GM23248 (cell line): ENCODE results near the gene ALDH5A1. TPM values are rescaled to one million over a fixed set of nuclear protein-coding genes. Genes with fewer than 3 reads are reported as not detected.

Experiments
- DNase-seq: peaks from one replicate; pipeline ENCODE4 v3.0.0-alpha.2; 2015
- H2AFZ ChIP-seq: fragments of 200-600 bp; sonication (generic); 2 replicates; pipeline ENCODE4 v1.6.1; 2016; ENCODE audit warnings: antibody characterized with exemption
- H3F3A ChIP-seq: fragments of 200-600 bp; sonication (generic); 2 replicates; pipeline ENCODE4 v1.6.1; 2016; ENCODE audit warnings: mild to moderate bottlenecking, antibody characterized with exemption, mixed run types; ENCODE audit not compliant: insufficient read depth
- H3K27ac ChIP-seq: fragments of 200-600 bp; sonication (generic); 2 replicates; pipeline ENCODE4 v1.5.1; 2016; ENCODE audit warnings: mild to moderate bottlenecking
- H3K27me3 ChIP-seq: fragments of 200-600 bp; sonication (generic); replicated peaks from 2 replicates; pipeline ENCODE4 v1.6.1; 2016; ENCODE audit warnings: mild to moderate bottlenecking; ENCODE audit not compliant: insufficient read depth
- H3K36me3 ChIP-seq: fragments of 200-600 bp; sonication (generic); 2 replicates; pipeline ENCODE4 v1.6.1; 2016; ENCODE audit warnings: low read depth, mild to moderate bottlenecking
- H3K4me1 ChIP-seq: fragments of 200-600 bp; sonication (generic); 2 replicates; pipeline ENCODE4 v1.6.1; 2016; ENCODE audit warnings: mild to moderate bottlenecking; ENCODE audit not compliant: insufficient read depth
- H3K4me2 ChIP-seq: fragments of 200-600 bp; sonication (generic); one replicate; pipeline ENCODE4 v1.6.1; 2016; ENCODE audit warnings: mild to moderate bottlenecking; ENCODE audit not compliant: unreplicated experiment
- H3K4me3 ChIP-seq: fragments of 200-600 bp; sonication (generic); 2 replicates; pipeline ENCODE4 v1.5.1; 2016; ENCODE audit warnings: mild to moderate bottlenecking
- H3K79me2 ChIP-seq: fragments of 200-600 bp; sonication (generic); 2 replicates; pipeline ENCODE4 v1.6.1; 2016; ENCODE audit warnings: mild to moderate bottlenecking; ENCODE audit not compliant: insufficient read depth
- H3K9ac ChIP-seq: fragments of 200-600 bp; sonication (generic); 2 replicates; pipeline ENCODE4 v1.6.1; 2016; ENCODE audit warnings: mild to moderate bottlenecking
- H3K9me2 ChIP-seq: fragments of 200-600 bp; sonication (generic); 2 replicates; pipeline ENCODE4 v1.6.1; 2016; ENCODE audit warnings: mixed run types, mild to moderate bottlenecking, moderate library complexity; ENCODE audit not compliant: insufficient read depth
- H3K9me3 ChIP-seq: fragments of 200-600 bp; sonication (generic); one replicate; pipeline ENCODE4 v1.6.1; 2017; ENCODE audit warnings: low read depth
- H4K20me1 ChIP-seq: fragments of 200-600 bp; sonication (generic); 2 replicates; pipeline ENCODE4 v1.6.0; 2016; ENCODE audit not compliant: insufficient read depth
- EZH2 ChIP-seq: fragments of 200-600 bp; sonication (generic); IDR thresholded peaks from 2 replicates; pipeline ENCODE4 v1.6.1; 2018; ENCODE audit warnings: antibody characterized with exemption, mild to moderate bottlenecking; ENCODE audit not compliant: insufficient read depth, poor library complexity, severe bottlenecking
- EZH2phosphoT487 ChIP-seq: fragments of 200-600 bp; sonication (generic); IDR thresholded peaks from 2 replicates; pipeline ENCODE4 v1.6.1; 2018; ENCODE audit warnings: antibody characterized with exemption, moderate library complexity, mild to moderate bottlenecking, low read depth; ENCODE audit not compliant: insufficient read depth
- WGBS, 2 experiments: methylation state at CpG; one replicate each; pipeline ENCODE4 v1.1.6; 2015 to 2017; ENCODE audit warnings: low lambda C conversion rate in 2 of 2, low coverage in 1 of 2; ENCODE audit errors: missing lambda C conversion rate in 2 of 2; 5-methylcytosine and 5-hydroxymethylcytosine counted together
- in situ Hi-C: fragments of 300-500 bp; cut with MboI; formaldehyde crosslinking; loops from 2 replicates; pipeline ENCODE4 v1.15.0; 2020
- polyA plus RNA-seq: library from polyadenylated mRNA; unstranded; fragments of >200 nt; fragmentation: Nextera tagmentation; extraction: Ambion mirVana; gene quantifications from 2 replicates; pipeline ENCODE4 v1.2.1, GENCODE V29; 2016
- total RNA-seq: library from RNA; depleted of rRNA; stranded (reverse); fragments of >200 nt; shearing (Covaris generic); gene quantifications from 2 replicates; pipeline ENCODE4 v1.2.3, GENCODE V29; 2014

ALDH5A1 gene
- total and polyA plus RNA-seq, 2 experiments from 2014 or later = 0.86 to 1.1 TPM

DNA sequence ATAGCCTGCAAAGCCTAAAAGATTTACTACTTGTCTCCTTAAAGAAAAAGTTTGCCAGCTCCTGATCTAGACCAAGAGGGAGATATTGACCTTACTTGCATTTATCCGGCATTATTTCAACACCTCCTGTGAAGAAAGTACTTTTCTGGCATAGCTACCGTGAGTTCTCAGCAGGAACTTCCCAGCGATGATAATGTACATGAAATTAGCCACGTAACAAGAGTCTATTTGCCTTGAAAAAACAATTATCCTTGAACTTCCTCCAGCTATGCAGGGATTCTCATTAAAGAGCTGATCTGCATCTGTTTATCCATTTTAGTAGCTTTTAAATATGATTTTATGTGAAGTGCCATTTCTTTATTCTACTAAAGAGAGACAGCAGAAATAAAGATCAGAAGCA is 41.7 kb downstream of the ALDH5A1 start:
- Histone ChIP-seq H3K27ac (no peak overlapping the region), H3F3A (no peaks in the 10 kb centered on the region), H3K79me2 (no peaks in the 10 kb centered on the region), H3K9ac (no peak overlapping the region), H3K27me3 (no peaks in the 10 kb centered on the region), H3K9me2 (no peaks in the 10 kb centered on the region), H3K9me3 (no peaks in the 10 kb centered on the region), H3K4me2 (no peak overlapping the region), H3K36me3 (no peaks in the 10 kb centered on the region), H2AFZ (no peak overlapping the region), H4K20me1 (no peaks in the 10 kb centered on the region), H3K4me1 (no peaks in the 10 kb centered on the region), H3K4me3 (no peak overlapping the region)
- in situ Hi-C loops = no loop called here
- WGBS, 2 experiments = 49 to 56% methylated on average over 4 of the region's 4 CpGs
- no peak for DNase-seq
- no peak for TF ChIP-seq EZH2phosphoT487
- no peak for TF ChIP-seq EZH2

- in situ Hi-C loops = no loop called here
- Histone ChIP-seq H3K4me2 (no peak overlapping the region), H3K36me3 (no peaks in the 10 kb centered on the region), H2AFZ (no peak overlapping the region), H3K27me3 (no peaks in the 10 kb centered on the region), H3K4me1 (no peaks in the 10 kb centered on the region), H3K79me2 (no peaks in the 10 kb centered on the region), H3K9ac (no peak overlapping the region), H4K20me1 (no peaks in the 10 kb centered on the region), H3K9me3 (no peaks in the 10 kb centered on the region), H3K4me3 (no peak overlapping the region), H3K9me2 (no peaks in the 10 kb centered on the region), H3K27ac (no peak overlapping the region), H3F3A (no peaks in the 10 kb centered on the region)
- 65 to 74% methylated on average over 8 of the region's 8 CpGs for WGBS, 2 experiments
- DNase-seq = no peak
- TF ChIP-seq EZH2phosphoT487 = no peak
Observed at GRCh38 chr6:24537082-24537699, 42.4 kb downstream of the ALDH5A1 start.

- no peak overlapping the region for H2AFZ ChIP-seq
- H3K4me1 ChIP-seq = no peaks in the 10 kb centered on the region
- H3F3A ChIP-seq = no peaks in the 10 kb centered on the region
- 94 to 95% methylated on average over 8 of the region's 8 CpGs for WGBS, 2 experiments
- DNase-seq = peak; percentile 22
- H3K9ac ChIP-seq = no peak overlapping the region
- H3K9me3 ChIP-seq = no peaks in the 10 kb centered on the region
- H3K79me2 ChIP-seq = no peaks in the 10 kb centered on the region
- H3K4me2 ChIP-seq = no peak overlapping the region
- no peaks in the 10 kb centered on the region for H3K9me2 ChIP-seq
- no peak overlapping the region for H3K4me3 ChIP-seq
- H3K27me3 ChIP-seq = no peaks in the 10 kb centered on the region
- H3K27ac ChIP-seq = no peak overlapping the region
- TF ChIP-seq EZH2phosphoT487 (no peak), EZH2 (no peak)
- no peaks in the 10 kb centered on the region for H3K36me3 ChIP-seq
- H4K20me1 ChIP-seq = no peaks in the 10 kb centered on the region
- in situ Hi-C loops = no loop called here
Observed at GRCh38 chr6:24537771-24538385, 43.1 kb downstream of the ALDH5A1 start.

- Histone ChIP-seq H3K4me1 (no peaks in the 10 kb centered on the region), H3K9me2 (no peaks in the 10 kb centered on the region), H3K79me2 (no peaks in the 10 kb centered on the region), H3F3A (no peaks in the 10 kb centered on the region), H3K9ac (no peak overlapping the region), H3K27ac (no peak overlapping the region), H4K20me1 (no peaks in the 10 kb centered on the region), H3K9me3 (no peaks in the 10 kb centered on the region), H2AFZ (no peak overlapping the region), H3K27me3 (no peaks in the 10 kb centered on the region), H3K4me3 (no peak overlapping the region), H3K36me3 (no peaks in the 10 kb centered on the region), H3K4me2 (no peak overlapping the region)
- 68 to 72% methylated on average over 8 of the region's 8 CpGs for WGBS, 2 experiments
- in situ Hi-C loops = no loop called here
- TF ChIP-seq EZH2 = no peak
- TF ChIP-seq EZH2phosphoT487 = no peak
- no peak for DNase-seq
Observed at GRCh38 chr6:24539416-24539815, 44.6 kb downstream of the ALDH5A1 start.
